ENCODE data around the gene MARCHF4.
"Not testable (repeated sequence)": the region's sequence is repeated elsewhere in the genome, so short reads cannot be mapped to it uniquely, and the experiment has no call there.

MARCHF4 gene

DNA sequence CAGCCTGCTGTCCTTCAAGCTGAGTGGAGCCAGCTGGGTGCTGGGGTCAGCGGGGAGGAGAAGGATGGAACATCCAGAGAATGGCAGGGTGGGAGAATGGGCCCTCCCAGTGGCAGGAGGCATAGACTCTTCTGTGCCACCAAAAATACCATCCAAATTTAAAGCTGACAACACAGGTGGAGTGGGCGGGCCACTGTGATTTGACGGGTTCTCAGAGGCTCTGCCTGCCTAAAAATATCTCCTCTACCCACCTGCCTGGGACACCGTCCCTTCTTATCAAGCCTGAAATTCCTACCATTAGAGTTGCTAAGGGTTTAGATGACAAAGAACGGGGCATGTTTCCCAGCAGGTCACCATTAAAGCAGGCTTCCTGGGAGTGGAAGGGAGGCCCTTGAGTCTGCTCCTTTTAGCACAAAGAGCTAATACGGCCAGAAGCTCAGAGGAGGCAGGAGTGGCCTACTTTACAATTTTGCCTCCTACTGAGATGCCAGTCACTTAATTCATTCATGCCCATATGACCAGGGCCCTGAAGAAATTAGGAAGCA is 19.8 kb upstream of the MARCHF4 start:
- DNase-seq, result no peak

DNA sequence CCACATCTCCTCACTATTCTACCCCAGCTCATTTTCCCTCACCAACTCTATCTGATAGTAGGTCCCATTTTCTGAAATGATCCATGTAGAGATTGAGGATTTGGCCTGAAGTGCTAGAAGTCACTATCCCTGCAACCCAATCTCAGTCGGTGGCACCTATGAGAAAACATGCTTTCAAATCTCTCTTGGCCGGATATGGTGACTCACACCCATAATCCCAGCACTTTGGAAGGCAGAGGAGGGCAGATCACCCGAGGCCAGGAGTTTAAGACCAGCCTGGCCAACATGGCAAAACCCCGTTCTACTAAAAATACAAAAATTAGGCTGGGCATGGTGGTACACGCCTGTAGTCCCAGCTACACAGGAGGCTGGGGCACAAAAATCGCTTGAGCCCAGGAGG is 19.1 kb upstream of the MARCHF4 start:
- no peak for DNase-seq

DNA sequence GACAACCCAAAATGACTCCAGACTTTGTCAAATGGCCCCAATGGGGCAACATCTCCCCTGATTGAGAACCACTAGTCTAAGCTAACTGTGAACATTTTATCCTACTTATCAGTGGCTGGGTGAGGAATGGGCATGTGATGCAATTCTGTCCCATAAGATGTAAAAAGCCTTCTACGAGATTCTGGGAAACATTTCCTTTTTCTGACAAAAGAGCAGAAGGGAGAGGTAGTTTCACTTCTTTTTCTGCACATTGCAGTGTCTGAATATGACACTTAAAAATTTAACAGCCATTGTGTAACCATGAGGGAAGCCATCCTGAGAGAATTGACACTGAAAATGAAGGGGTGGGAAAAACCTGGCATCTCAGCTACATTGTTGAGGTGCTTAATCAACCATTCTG is 17.3 kb upstream of the MARCHF4 start:
- DNase-seq, result no peak

DNA sequence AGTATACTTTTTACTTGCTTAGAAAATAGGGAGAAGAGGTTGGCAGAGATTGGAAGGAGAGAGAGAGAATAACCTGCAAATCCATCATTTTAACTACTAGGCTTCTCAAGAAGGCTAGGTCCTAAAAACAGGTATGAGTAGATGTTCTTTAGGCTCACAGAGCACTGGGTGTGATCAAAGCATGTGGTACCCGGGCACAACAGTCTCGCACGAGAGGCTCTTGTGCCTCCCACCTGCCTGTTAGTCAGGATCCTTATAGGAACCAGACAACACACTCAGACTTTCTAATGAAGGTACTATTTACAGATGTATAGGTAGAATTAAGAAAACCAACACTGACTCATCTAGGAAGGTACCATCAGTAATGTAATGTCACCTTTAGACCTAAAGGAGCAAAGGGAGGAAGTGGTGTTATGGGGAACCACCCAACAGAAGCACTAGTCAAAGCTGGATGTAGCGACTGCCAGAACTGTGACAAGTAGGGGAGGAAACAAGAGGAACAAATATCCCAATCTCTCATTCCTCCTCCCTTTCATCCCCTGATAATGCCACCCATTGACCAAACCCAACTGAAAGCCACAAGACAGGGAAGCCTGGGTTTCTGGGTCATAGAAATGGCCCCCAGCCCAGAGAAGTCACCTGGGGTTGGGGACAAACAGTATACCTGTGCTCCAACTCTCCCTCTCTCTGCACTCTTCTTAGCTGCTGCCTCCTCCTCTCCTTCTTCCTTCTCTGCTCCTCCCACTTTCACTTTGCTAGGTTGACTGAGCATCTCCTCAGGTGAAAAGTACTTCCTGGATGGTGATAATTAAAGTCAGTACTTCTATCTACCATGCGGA is 16.0 kb upstream of the MARCHF4 start:
- no peak for DNase-seq

- no peak for DNase-seq
These were observed 15.0 kb upstream of the MARCHF4 start for GRCh38 chr2:216387262-216387661.

DNA sequence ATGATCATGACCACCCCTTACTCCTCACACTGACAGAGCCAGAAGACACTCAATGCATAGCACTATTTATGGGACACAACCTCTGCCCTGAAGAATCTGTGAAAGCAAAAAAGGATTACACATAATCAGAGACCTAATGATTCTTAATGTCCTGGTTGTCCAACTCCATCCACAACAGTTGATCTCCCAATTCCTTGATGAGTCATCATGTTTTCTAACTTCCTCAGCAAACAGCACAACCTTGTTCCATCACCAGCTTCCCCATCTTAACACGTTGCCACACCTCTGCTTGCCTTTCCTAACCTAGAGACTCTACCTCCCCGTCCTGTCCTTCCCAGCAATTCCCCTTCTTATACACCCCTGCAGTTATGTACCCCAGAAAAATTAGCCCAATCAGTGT is 13.2 kb upstream of the MARCHF4 start:
- no peak for DNase-seq

DNA sequence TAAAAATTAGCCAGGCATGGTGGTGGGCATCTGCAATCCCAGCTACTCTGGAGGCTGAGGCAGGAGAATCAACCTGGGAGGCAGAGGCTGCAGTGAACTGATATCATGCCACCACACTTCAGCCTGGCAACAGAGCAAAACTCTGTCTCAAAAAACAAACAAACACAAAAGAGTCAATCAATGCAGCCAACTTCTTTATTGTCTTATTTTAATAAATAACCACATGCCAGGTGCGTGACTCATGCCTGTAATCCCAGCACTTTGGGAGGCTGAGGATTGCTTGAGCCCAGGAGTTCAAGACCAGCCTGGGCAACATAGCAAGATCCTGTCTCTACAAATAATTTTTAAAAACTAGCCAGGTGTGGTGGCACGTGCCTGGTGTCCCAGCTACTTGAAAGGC is 12.1 kb upstream of the MARCHF4 start:
- not testable (repeated sequence) for DNase-seq

- no peak for DNase-seq
These were observed 7.7 kb upstream of the MARCHF4 start for GRCh38 chr2:216379977-216380376.

- DNase-seq, result no peak
These were observed 3.0 kb upstream of the MARCHF4 start for GRCh38 chr2:216375286-216375685.

DNA sequence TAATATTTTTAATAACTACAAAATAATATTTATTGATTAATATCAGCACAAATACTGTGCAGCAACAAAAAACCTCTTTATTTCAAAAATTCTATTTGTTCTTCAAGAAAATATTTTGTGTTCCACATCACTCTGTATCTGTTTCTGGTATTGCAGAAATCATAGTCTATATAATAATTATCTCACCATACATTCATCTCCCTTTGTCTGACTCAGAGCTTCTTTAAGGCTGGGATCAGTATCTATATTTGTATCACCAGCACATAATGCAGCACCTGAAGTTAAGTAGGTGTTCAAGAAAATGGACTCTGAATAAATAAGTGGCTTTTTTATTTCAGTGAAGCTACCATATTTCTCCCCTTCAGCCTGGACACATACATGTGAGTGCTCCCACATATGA is 1.6 kb upstream of the MARCHF4 start:
- DNase-seq, result no peak

- no peak for DNase-seq
These were observed 543 bp upstream of the MARCHF4 start for GRCh38 chr2:216372761-216373291.

GRCh38 chr2:216370961-216371712 is 1.1 kb downstream of the MARCHF4 start:
- peak in 1 of 58 donors; percentile 12 for DNase-seq

- no peak for DNase-seq
These were observed 2.5 kb downstream of the MARCHF4 start for GRCh38 chr2:216369821-216370220.

DNA sequence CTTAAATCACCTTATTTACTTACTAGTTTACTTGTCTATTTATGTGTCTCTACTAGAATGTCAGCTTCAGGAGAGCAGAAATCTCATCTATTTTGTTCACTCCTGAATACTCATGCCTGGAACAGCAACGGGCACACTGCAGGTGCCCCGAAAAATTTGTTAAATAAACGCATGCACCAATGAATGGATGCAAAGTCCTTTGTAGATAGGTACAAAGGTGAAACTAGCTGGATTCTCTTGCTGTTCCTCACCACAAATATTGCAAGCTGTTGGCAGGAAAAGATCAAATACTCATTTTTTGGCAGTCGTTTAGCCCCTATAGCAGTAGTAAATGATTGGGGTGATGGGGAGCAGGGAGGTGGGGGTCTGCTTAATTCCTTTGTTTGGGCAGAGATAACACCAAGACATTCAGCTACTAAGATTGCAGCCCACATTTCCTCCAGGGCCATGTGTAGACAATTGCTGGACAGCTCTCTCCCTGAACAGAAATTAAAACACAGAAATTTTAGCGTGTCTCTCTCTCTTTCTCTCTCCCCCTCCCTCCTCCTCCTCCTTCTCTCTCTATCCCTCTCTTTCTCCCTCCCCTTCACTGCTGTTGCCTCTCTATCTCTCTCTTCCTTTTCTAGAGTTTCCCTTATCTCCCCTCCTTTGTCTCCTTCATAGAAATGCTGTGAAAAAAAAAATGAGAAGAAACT is 5.4 kb downstream of the MARCHF4 start:
- DNase-seq, result no peak

DNA sequence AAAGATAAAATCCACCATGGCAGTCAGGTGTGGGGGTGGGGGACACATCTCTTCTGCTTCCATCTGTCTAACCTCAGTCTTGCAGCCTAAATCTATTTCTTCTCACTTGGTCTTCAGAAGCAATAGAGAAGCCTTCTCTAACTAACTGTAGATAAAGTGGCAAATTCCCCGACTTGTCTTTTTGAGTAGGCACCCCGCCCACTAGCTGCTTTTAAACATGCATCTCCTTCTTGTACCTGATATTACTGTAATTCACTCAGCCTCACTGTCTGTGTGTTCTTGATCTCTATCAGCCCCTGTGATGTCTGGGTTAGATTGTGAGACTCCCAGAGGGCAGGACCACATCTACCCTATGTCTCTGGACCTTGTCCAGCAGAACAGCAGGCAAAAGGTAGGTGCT is 6.8 kb downstream of the MARCHF4 start:
- DNase-seq, result no peak

GRCh38 chr2:216363221-216363620 is 9.1 kb downstream of the MARCHF4 start:
- no peak for DNase-seq

DNA sequence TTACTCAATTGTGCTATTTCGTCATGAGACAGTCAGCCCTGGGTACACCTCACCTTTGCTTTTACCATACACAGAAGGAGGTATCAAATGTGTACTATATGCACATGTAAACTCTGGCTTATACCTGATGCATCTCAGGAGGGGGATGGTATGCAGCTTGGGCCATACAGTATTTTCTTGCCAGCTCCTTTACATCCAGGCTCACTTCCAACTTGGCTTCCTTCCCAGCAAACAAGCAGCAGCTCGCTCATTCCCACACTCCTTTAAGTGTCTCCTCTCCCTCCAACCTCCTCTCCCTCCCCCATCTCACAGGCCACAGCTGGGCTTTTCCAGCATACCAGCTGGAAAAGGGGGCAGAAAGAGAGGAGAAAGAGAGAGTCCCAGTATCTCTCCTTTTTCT is 9.6 kb downstream of the MARCHF4 start:
- peak in 4 of 58 donors; percentile 17 to 40 (median 33) for DNase-seq

DNA sequence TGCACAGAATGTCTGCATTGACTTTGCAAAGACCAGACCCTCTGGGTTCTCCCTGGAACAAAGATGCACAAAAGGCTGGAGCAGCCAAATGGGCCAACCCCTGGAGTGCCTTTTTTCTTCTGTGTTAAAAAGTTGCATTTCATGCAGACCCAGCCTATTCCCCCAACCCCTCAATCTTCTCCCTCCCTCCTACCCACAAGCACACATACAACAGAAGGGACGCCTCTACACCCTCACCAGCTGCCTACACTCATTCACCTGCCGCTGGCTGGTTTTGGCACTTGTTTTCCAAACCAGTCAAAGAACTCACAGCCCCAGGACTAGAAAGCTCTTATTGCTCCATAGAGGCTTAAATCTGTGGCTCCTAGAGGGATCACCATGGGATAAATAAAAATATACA is 16.6 kb downstream of the MARCHF4 start:
- no peak for DNase-seq

DNA sequence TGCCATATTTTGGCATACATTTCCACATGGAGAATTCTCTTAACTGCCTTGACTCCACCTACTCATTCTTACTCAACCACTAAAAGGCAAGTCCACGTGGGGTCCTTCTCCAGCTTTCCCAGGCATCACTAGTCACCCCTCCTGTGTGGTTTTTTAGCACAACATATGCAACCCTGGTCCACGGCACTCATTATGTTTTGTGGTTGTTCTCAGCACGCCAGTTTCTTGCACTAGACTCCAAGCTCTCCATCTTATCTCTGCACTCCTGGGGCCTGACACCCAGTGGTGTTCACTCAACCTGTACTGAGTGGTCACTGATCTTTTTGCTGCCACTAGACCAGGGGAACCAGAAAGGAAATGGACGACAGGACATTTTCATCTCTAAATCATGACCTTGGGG is 18.0 kb downstream of the MARCHF4 start:
- DNase-seq, result no peak

DNA sequence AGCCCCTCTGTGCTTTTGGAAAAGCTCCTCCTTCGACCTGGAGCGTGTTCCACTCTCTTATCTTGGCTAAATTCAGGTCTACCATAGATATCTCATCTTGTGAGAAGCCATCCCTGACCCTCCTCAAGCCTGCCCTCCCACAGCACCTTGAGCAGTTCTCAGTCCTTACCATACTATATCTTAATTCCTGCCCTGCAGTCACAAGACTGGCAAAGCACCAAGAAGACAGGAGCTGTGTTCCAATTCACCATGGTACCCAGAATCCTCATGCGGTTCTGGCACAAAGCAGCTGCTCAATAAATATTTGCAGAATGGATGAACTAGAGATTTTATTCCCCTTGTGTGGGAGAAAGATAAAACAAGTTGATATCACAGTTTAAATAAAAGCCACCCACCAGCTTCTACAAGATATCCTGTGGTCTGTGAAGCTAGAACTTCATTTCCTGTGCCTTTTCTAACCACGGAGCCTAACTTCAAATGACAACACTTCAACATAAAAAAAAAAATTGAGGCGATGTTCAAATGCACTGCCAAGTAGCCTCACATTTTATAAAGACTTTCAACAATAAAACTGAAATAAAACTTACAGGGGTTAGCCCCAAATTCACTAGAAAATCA is 19.5 kb downstream of the MARCHF4 start:
- DNase-seq, result no peak

Data from anterior cingulate cortex (tissue), 58 donors.